Endothelial cell of umbilical vein (primary cell): ENCODE results near the gene MTO1. TPM values are rescaled to one million over a fixed set of nuclear protein-coding genes. Genes with fewer than 3 reads are reported as not detected.

ENCODE experiments used
- BruUV-seq: library from RNA; stranded (reverse); fragments of 400-500 nt; replicated peaks from 2 replicates; lab custom pipeline; 2021; lab: Mats Ljungman, UMichigan
- CTCF ChIA-PET: fragments of 300-600, 350-600 bp; sonication (Branson Sonifier 250); formaldehyde crosslinking; loops from one replicate; lab custom pipeline; 2021; ENCODE audit warnings: antibody characterized with exemption, inconsistent platforms; lab: Charles Lee
- POLR2A ChIA-PET: fragments of 300-600, 350-600 bp; sonication (Branson Sonifier 250); formaldehyde crosslinking; loops from one replicate; lab custom pipeline; 2021; ENCODE audit warnings: antibody characterized with exemption, inconsistent platforms; lab: Charles Lee
- DNase-seq: peaks from one replicate; pipeline ENCODE4 v3.0.0-alpha.2; 2011; ENCODE audit warnings: low read depth, low spot score
- FAIRE-seq: peaks from 2 replicates; lab custom pipeline; 2011; peaks lifted over from hg19 to GRCh38; lab: Jason Lieb, UNC
- H2AFZ ChIP-seq: 2 replicates; pipeline ENCODE4 v1.6.0; 2012; ENCODE audit warnings: low read depth, low read length, control low read depth, inconsistent platforms
- H3K27ac ChIP-seq: 2 replicates; pipeline ENCODE4 v1.5.1; 2011; ENCODE audit warnings: low read depth, mild to moderate bottlenecking, control low read depth, low read length, moderate library complexity; ENCODE audit not compliant: insufficient read depth
- H3K27me3 ChIP-seq, 2 experiments: 2 replicates each; pipeline versions ENCODE4 v1.6.0 to v1.6.1; 2011; ENCODE audit warnings: low read length in 2 of 2, mixed read lengths in 1 of 2; ENCODE audit not compliant: control insufficient read depth in 2 of 2, insufficient read depth in 2 of 2
- H3K36me3 ChIP-seq, 2 experiments: 2 replicates in 1 of 2; 3 replicates in 1 of 2; pipeline ENCODE4 v1.5.1; 2011; ENCODE audit warnings: low read length in 2 of 2, mild to moderate bottlenecking in 1 of 2, moderate library complexity in 1 of 2; ENCODE audit not compliant: control insufficient read depth in 2 of 2, insufficient read depth in 2 of 2; ENCODE audit errors: extremely low read depth in 1 of 2
- H3K4me1 ChIP-seq: 3 replicates; pipeline ENCODE4 v1.5.1; 2011; ENCODE audit warnings: mild to moderate bottlenecking, low read length; ENCODE audit not compliant: control insufficient read depth, insufficient read depth; ENCODE audit errors: extremely low read depth
- H3K4me2 ChIP-seq: 2 replicates; pipeline ENCODE4 v1.6.1; 2011; ENCODE audit warnings: low read length, control low read depth, mixed read lengths; ENCODE audit not compliant: insufficient read depth
- H3K4me3 ChIP-seq, 3 experiments: fragments of 200-600 bp in 1 of 3; sonication (generic), shearing (Covaris generic) in 1 of 3; replicated peaks in 1 of 3; 2 replicates each; pipeline ENCODE4 v1.5.1; 2011 to 2016; ENCODE audit warnings: control low read depth in 3 of 3, low read length in 3 of 3, mild to moderate bottlenecking in 2 of 3, inconsistent platforms in 1 of 3, low read depth in 1 of 3, moderate library complexity in 1 of 3; ENCODE audit not compliant: insufficient read depth in 1 of 3
- H3K79me2 ChIP-seq: 2 replicates; pipeline ENCODE4 v1.6.0; 2012; ENCODE audit warnings: low read length, inconsistent platforms; ENCODE audit not compliant: control insufficient read depth, insufficient read depth
- H3K9ac ChIP-seq: replicated peaks from 2 replicates; pipeline ENCODE3; 2011; ENCODE audit warnings: low read length, control low read depth; ENCODE audit not compliant: insufficient read depth; ENCODE audit errors: extremely low read depth
- H3K9me1 ChIP-seq: replicated peaks from 3 replicates; pipeline ENCODE4 v1.6.0; 2011; ENCODE audit warnings: mild to moderate bottlenecking, low read length; ENCODE audit not compliant: control insufficient read depth, insufficient read depth; ENCODE audit errors: extremely low read depth
- H3K9me3 ChIP-seq: replicated peaks from 2 replicates; pipeline ENCODE4 v1.5.1; 2012; ENCODE audit warnings: low read length, inconsistent platforms; ENCODE audit not compliant: control insufficient read depth, insufficient read depth
- H4K20me1 ChIP-seq: replicated peaks from 2 replicates; pipeline ENCODE3; 2011; ENCODE audit warnings: mild to moderate bottlenecking, low read length; ENCODE audit not compliant: control insufficient read depth, insufficient read depth; ENCODE audit errors: extremely low read depth
- CTCF ChIP-seq, 2 donors: IDR thresholded peaks; 1 replicate in 1 of 2; 2 replicates in 1 of 2; pipeline ENCODE4 v1.5.1; 2011; ENCODE audit warnings: low read length in 2 of 2, mild to moderate bottlenecking in 2 of 2, moderate library complexity in 2 of 2, control low read depth in 1 of 2, inconsistent platforms in 1 of 2, low read depth in 1 of 2; ENCODE audit not compliant: insufficient read depth in 1 of 2; ENCODE audit errors: extremely low read depth in 1 of 2
- EZH2 ChIP-seq: IDR thresholded peaks from 2 replicates; pipeline ENCODE4 v1.6.1; 2012; ENCODE audit warnings: borderline replicate concordance, low read depth, mild to moderate bottlenecking, moderate library complexity, low read length, inconsistent platforms; ENCODE audit not compliant: severe bottlenecking
- FOS ChIP-seq: IDR thresholded peaks from 2 replicates; pipeline ENCODE4 v1.6.1; 2011; ENCODE audit warnings: mild to moderate bottlenecking, low read length, moderate library complexity, borderline replicate concordance; ENCODE audit not compliant: insufficient read depth
- GATA2 ChIP-seq: IDR thresholded peaks from 2 replicates; pipeline ENCODE4 v1.7.0; 2011; ENCODE audit warnings: low read depth, mild to moderate bottlenecking, moderate library complexity, mixed read lengths, low read length; ENCODE audit not compliant: insufficient read length, insufficient read depth
- JUN ChIP-seq: IDR thresholded peaks from 2 replicates; pipeline ENCODE4 v1.6.1; 2011; ENCODE audit warnings: borderline replicate concordance, low read depth; ENCODE audit not compliant: insufficient read length, insufficient read depth
- MYC ChIP-seq: IDR thresholded peaks from one replicate; pipeline ENCODE4 v1.6.1; 2011; ENCODE audit warnings: mild to moderate bottlenecking, low read depth, low read length
- POLR2A ChIP-seq: IDR thresholded peaks from 2 replicates; pipeline ENCODE4 v1.6.1; 2012; ENCODE audit warnings: low read depth, mild to moderate bottlenecking, control low read depth, low read length
- POLR2AphosphoS5 ChIP-seq: IDR thresholded peaks from 2 replicates; pipeline ENCODE4 v1.6.1; 2012; ENCODE audit warnings: low read depth, mild to moderate bottlenecking, control low read depth, low read length, moderate library complexity; ENCODE audit not compliant: insufficient read depth
- dilution Hi-C: fragments of 300-500 bp; cut with MboI; formaldehyde crosslinking; loops from one replicate; pipeline ENCODE4 v1.15.0; 2019; ENCODE audit warnings: low sequenced_read_pairs; ENCODE audit not compliant: extremely low pct_ligation_motif_present
- intact Hi-C: fragments of 100-400 bp; cut with micrococcal nuclease; formaldehyde crosslinking; loops from one replicate; pipeline ENCODE4 v1.10.0; 2022
- polyA plus RNA-seq, 4 experiments: library from polyadenylated mRNA; depleted of rRNA in 3 of 4; stranded (reverse) in 3 of 4; unstranded in 1 of 4; fragments of >200 nt; gene quantifications; 2 replicates each; pipeline versions ENCODE4 v1.2.1 to v1.2.3, GENCODE V29; 2011 to 2012; ENCODE audit warnings: missing spikeins in 1 of 4
- total RNA-seq: library from RNA; stranded (reverse); gene quantifications from 2 replicates; pipeline ENCODE4 v1.2.3, GENCODE V29; 2021
- TF ChIP-seq, protein P1 (sequence below): IDR thresholded peaks from 2 replicates; pipeline ENCODE4 v1.6.1; 2011; ENCODE audit not compliant: insufficient read depth, insufficient read length

The MTO1 gene
- total and polyA plus RNA-seq, 2 donors (not counting 3 experiments of a cell fraction or from before 2014, with no cell fraction given) = 12.6 to 24.8 TPM

- Histone ChIP-seq H3K4me2 (no peak overlapping the region), H3K9me1 (no peaks in the 10 kb centered on the region), H3K27me3 (no peaks in the 10 kb centered on the region), H3K9ac (no peak overlapping the region), H3K36me3 (peaks cover 17 to 22% of the 10 kb centered on the region in 2 experiments), H3K9me3 (no peaks in the 10 kb centered on the region), H3K4me3 (no peak overlapping the region), H2AFZ (no peak overlapping the region), H3K27ac (no peak overlapping the region), H4K20me1 (no peaks in the 10 kb centered on the region), H3K4me1 (no peaks in the 10 kb centered on the region), H3K79me2 (no peaks in the 10 kb centered on the region)
- DNase-seq = no peak
- dilution Hi-C loops = no loop called here
- ChIA-PET POLR2A (no interaction called here), CTCF (interaction anchor here (0.7 kb wide), 1 partner anchor 15 kb away, joined by 3 read pairs; the partner anchor contains the start of gene MTO1)
- intact Hi-C loops = no loop called here
- BruUV-seq = no TSS peak
- no peak for FAIRE-seq
- TF ChIP-seq JUN (no peak), GATA2 (no peak), POLR2A (no peak), CTCF (IDR thresholded peaks at IDR 0.05; ENCODE audit: extremely low read depth in 1 of 2, insufficient read depth in 1 of 2, low read depth in 1 of 2, low read length in 2 of 2) (no peak), MYC (no peak), EZH2 (no peak), FOS (no peak), POLR2AphosphoS5 (no peak)
- TF ChIP-seq, protein P1, sequence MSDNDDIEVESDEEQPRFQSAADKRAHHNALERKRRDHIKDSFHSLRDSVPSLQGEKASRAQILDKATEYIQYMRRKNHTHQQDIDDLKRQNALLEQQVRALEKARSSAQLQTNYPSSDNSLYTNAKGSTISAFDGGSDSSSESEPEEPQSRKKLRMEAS = no peak
Observed at GRCh38 chr6:73477407-73477806, 15.9 kb downstream of the MTO1 start.
